Measurements from ENCODE around the gene GRXCR1. TPM values are rescaled to one million over a fixed set of nuclear protein-coding genes. Genes with fewer than 3 reads are reported as not detected.

Gene GRXCR1
- total RNA-seq, 1 donor from 2014 or later, result not detected

DNA sequence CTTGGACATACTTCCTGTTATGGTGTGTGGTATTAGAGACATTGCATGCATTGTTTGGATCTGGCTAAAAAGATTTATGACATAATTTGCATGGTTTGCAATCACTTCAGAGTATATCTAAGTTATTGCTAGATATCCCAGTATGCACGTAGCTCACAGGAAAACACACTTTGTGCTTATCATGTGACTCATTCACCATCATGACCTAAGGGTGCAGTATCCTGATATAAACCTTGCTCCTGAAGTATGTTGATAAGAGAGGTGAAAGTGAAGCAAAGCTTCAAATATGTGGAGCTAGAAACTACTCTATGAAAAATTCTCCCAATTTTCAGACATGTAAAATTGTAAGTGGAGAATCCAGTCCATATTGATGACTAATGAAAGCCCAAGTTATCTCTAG, 46.9 kb upstream of the GRXCR1 start:
- no peaks in the 10 kb centered on the region for H3K36me3 Mint-ChIP-seq
- H3K27me3 Mint-ChIP-seq (ENCODE audit: insufficient read depth, low read depth), result no peaks in the 10 kb centered on the region

GRCh38 chr4:42855779-42856178, 36.7 kb upstream of the GRXCR1 start:
- TF ChIP-seq, protein P1, sequence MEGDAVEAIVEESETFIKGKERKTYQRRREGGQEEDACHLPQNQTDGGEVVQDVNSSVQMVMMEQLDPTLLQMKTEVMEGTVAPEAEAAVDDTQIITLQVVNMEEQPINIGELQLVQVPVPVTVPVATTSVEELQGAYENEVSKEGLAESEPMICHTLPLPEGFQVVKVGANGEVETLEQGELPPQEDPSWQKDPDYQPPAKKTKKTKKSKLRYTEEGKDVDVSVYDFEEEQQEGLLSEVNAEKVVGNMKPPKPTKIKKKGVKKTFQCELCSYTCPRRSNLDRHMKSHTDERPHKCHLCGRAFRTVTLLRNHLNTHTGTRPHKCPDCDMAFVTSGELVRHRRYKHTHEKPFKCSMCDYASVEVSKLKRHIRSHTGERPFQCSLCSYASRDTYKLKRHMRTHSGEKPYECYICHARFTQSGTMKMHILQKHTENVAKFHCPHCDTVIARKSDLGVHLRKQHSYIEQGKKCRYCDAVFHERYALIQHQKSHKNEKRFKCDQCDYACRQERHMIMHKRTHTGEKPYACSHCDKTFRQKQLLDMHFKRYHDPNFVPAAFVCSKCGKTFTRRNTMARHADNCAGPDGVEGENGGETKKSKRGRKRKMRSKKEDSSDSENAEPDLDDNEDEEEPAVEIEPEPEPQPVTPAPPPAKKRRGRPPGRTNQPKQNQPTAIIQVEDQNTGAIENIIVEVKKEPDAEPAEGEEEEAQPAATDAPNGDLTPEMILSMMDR (IDR thresholded peaks at IDR 0.05), result no peak
- TF ChIP-seq EZH2 (IDR thresholded peaks at IDR 0.05), result no peak
- TF ChIP-seq EZH2phosphoT487 (IDR thresholded peaks at IDR 0.05), result no peak
- H3K27me3 ChIP-seq, result no peaks in the 10 kb centered on the region
- no peaks in the 10 kb centered on the region for H3K36me3 ChIP-seq
- peaks cover 3% of the 10 kb centered on the region for H3K27me3 Mint-ChIP-seq (ENCODE audit: insufficient read depth, low read depth)
- H3K4me3 ChIP-seq, result no peak overlapping the region
- H2AFZ ChIP-seq (replicated peaks), result no peak overlapping the region
- peaks cover 8% of the 10 kb centered on the region for H3K9me3 Mint-ChIP-seq
- H4K20me1 ChIP-seq (ENCODE audit: low read depth), result no peaks in the 10 kb centered on the region
- H3K4me2 ChIP-seq, result no peak overlapping the region
- H3K4me1 Mint-ChIP-seq, result no peaks in the 10 kb centered on the region
- H3K9ac ChIP-seq, result no peak overlapping the region
- no peaks in the 10 kb centered on the region for H3K36me3 Mint-ChIP-seq
- no peaks in the 10 kb centered on the region for H3F3A ChIP-seq (ENCODE audit: low read depth)
- H3K27ac Mint-ChIP-seq, result no peak overlapping the region
- no peak overlapping the region for H3K4me3 Mint-ChIP-seq
- H3K9me3 ChIP-seq (ENCODE audit: low read depth), result no peaks in the 10 kb centered on the region
- DNase-seq (ENCODE audit: low spot score), result no peak
- no peaks in the 10 kb centered on the region for H3K4me1 ChIP-seq
- H3K27ac ChIP-seq, result no peak overlapping the region
- H3K79me2 ChIP-seq (ENCODE audit: low read depth), result no peaks in the 10 kb centered on the region

More for the DNA sequence above, 46.9 kb upstream of the GRXCR1 start:
- Histone ChIP-seq H3K79me2 (ENCODE audit: low read depth) (no peaks in the 10 kb centered on the region), H3K4me1 (no peaks in the 10 kb centered on the region), H3K36me3 (no peaks in the 10 kb centered on the region), H3K9ac (no peak overlapping the region), H3K27ac (no peak overlapping the region), H2AFZ (replicated peaks) (no peak overlapping the region), H3K4me2 (no peak overlapping the region), H3F3A (ENCODE audit: low read depth) (no peaks in the 10 kb centered on the region), H3K4me3 (no peak overlapping the region), H4K20me1 (ENCODE audit: low read depth) (no peaks in the 10 kb centered on the region), H3K27me3 (no peaks in the 10 kb centered on the region), H3K9me3 (ENCODE audit: low read depth) (peaks cover 7% of the 10 kb centered on the region)
- Mint-ChIP-seq H3K4me3 (no peak overlapping the region), H3K9me3 (peaks cover 11% of the 10 kb centered on the region), H3K4me1 (no peaks in the 10 kb centered on the region), H3K27ac (no peak overlapping the region)
- TF ChIP-seq, protein P1 (IDR thresholded peaks at IDR 0.05), result no peak
- TF ChIP-seq EZH2 (IDR thresholded peaks at IDR 0.05) (no peak), EZH2phosphoT487 (IDR thresholded peaks at IDR 0.05) (no peak)
- DNase-seq (ENCODE audit: low spot score), result no peak

GRCh38 chr4:42865572-42866189, 26.8 kb upstream of the GRXCR1 start:
- Mint-ChIP-seq H3K4me3 (no peak overlapping the region), H3K27me3 (ENCODE audit: insufficient read depth, low read depth) (peaks cover 2% of the 10 kb centered on the region), H3K27ac (no peak overlapping the region), H3K4me1 (no peaks in the 10 kb centered on the region), H3K36me3 (no peaks in the 10 kb centered on the region), H3K9me3 (no peaks in the 10 kb centered on the region)
- Histone ChIP-seq H3K4me1 (no peaks in the 10 kb centered on the region), H3K27me3 (no peaks in the 10 kb centered on the region), H3K27ac (no peak overlapping the region), H3F3A (ENCODE audit: low read depth) (no peaks in the 10 kb centered on the region), H3K79me2 (ENCODE audit: low read depth) (no peaks in the 10 kb centered on the region), H3K36me3 (no peaks in the 10 kb centered on the region), H3K4me3 (no peak overlapping the region), H3K4me2 (no peak overlapping the region), H3K9ac (no peak overlapping the region), H3K9me3 (ENCODE audit: low read depth) (no peaks in the 10 kb centered on the region), H4K20me1 (ENCODE audit: low read depth) (no peaks in the 10 kb centered on the region), H2AFZ (replicated peaks) (no peak overlapping the region)
- peak; percentile 70 for DNase-seq (ENCODE audit: low spot score)
- TF ChIP-seq, protein P1 (IDR thresholded peaks at IDR 0.05), result peak; percentile 86
- TF ChIP-seq EZH2phosphoT487 (IDR thresholded peaks at IDR 0.05), result no peak

All from neural progenitor cell (in vitro differentiated cells).